Measurements from ENCODE around the gene RPTOR.

Gene RPTOR

GRCh38 chr17:80846932-80847331, 302.3 kb downstream of the RPTOR start:
- H3K27ac ChIP-seq (replicated peaks), result no peak overlapping the region
- H3K27me3 ChIP-seq (ENCODE audit: insufficient read depth, poor library complexity, severe bottlenecking), result no peaks in the 10 kb centered on the region
- no peak for DNase-seq (ENCODE audit: low read depth in 1 of 2, low spot score in 1 of 2)
- no peak overlapping the region for H3K4me3 ChIP-seq (replicated peaks; ENCODE audit: insufficient read depth, low read length)
- TF ChIP-seq POLR2AphosphoS5 (IDR thresholded peaks at IDR 0.05; ENCODE audit: low read depth) (no peak), REST (IDR thresholded peaks at IDR 0.05; ENCODE audit: insufficient replicate concordance, low read depth) (no peak)

GRCh38 chr17:80847496-80848230, 303.0 kb downstream of the RPTOR start:
- Histone ChIP-seq H3K27ac (replicated peaks) (no peak overlapping the region), H3K27me3 (ENCODE audit: insufficient read depth, poor library complexity, severe bottlenecking) (no peaks in the 10 kb centered on the region), H3K4me3 (replicated peaks; ENCODE audit: insufficient read depth, low read length) (no peak overlapping the region)
- DNase-seq (ENCODE audit: low read depth in 1 of 2, low spot score in 1 of 2), result no peak
- TF ChIP-seq SPI1 (IDR thresholded peaks at IDR 0.05; ENCODE audit: borderline replicate concordance, low read depth) (no peak), CTCF (IDR thresholded peaks at IDR 0.05; ENCODE audit: insufficient read depth, low read length) (no peak), GABPA (IDR thresholded peaks at IDR 0.05; ENCODE audit: low read depth) (no peak), REST (IDR thresholded peaks at IDR 0.05; ENCODE audit: insufficient replicate concordance, low read depth) (no peak), POLR2AphosphoS5 (IDR thresholded peaks at IDR 0.05; ENCODE audit: low read depth) (no peak)

- no peak for TF ChIP-seq REST (IDR thresholded peaks at IDR 0.05; ENCODE audit: insufficient replicate concordance, low read depth)
- no peak for TF ChIP-seq GABPA (IDR thresholded peaks at IDR 0.05; ENCODE audit: low read depth)
- no peak for TF ChIP-seq POLR2AphosphoS5 (IDR thresholded peaks at IDR 0.05; ENCODE audit: low read depth)
- TF ChIP-seq SPI1 (IDR thresholded peaks at IDR 0.05; ENCODE audit: borderline replicate concordance, low read depth), result no peak
- no peak for TF ChIP-seq CTCF (IDR thresholded peaks at IDR 0.05; ENCODE audit: insufficient read depth, low read length)
- H3K27me3 ChIP-seq (ENCODE audit: insufficient read depth, poor library complexity, severe bottlenecking), result no peaks in the 10 kb centered on the region
- no peak overlapping the region for H3K27ac ChIP-seq (replicated peaks)
- DNase-seq (ENCODE audit: low read depth in 1 of 2, low spot score in 1 of 2), result no peak
- no peak overlapping the region for H3K4me3 ChIP-seq (replicated peaks; ENCODE audit: insufficient read depth, low read length)
These were observed 303.9 kb downstream of the RPTOR start for GRCh38 chr17:80848449-80849102.
